Stimulated activated CD8-positive, alpha-beta memory T cell treated with anti-CD3 and anti-CD28 coated beads, Interleukin-7, amount 100 ng/mL, for 4 hours (primary cell): ENCODE measurements around the gene CEP112.

Experiments used
- DNase-seq, 2 donors: peaks; one replicate each; pipeline ENCODE4 v3.0.0-alpha.2; 2020; ENCODE audit warnings: low read depth in 2 of 2

Gene CEP112

DNA sequence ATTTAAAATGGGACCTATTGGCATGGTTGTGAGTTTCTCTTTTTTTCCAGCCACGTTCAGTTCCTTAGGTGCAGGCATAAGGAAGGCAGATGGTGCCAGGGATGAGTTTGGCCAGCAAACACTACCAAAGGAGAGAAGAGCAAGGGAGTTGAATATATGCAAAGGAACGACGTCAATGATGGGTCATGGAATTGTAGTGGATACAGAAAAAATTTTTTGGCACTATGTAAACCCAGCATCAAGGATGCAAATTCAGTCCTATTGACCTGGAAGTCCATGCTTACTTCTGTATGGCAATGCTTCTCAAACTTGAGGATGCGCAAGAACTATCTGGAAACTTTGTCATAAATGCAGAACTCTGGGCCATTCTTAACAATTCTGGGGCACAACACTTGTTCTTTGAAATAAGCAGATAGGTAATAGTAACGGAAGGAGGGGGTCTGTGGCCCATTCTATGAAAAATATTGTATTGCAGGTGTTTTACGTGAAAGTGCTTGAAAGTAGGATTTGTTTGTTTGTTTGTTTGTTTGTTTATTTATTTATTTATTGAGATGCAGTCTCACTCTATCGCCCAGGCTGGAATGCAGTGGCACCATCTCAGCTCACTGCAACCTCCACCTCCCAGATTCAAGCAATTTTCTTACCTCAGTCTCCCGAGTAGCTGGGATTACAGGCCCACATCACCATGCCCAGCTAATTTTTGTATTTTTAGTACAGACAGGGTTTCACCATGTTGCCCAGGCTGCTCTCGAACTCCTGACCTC, 19.3 kb upstream of the CEP112 start:
- no peak for DNase-seq

DNA sequence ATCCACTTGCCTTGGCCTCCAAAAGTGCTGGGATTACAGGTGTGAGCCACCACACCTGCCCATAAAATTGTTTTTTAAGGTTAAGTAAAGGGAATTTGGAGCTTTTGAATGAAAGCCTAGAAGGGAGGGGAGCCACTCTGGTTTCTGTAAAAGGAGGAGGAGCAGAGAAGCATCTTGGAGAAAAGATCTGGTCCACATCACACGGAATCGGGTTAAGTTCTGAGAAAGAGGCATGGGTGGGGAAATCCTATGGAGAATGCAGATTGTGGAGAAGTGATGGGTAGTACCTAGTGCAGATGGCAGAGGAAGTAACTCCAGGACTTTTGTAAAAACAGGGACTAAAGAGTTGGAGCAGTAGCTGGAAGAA, 18.3 kb upstream of the CEP112 start:
- DNase-seq: no peak

DNA sequence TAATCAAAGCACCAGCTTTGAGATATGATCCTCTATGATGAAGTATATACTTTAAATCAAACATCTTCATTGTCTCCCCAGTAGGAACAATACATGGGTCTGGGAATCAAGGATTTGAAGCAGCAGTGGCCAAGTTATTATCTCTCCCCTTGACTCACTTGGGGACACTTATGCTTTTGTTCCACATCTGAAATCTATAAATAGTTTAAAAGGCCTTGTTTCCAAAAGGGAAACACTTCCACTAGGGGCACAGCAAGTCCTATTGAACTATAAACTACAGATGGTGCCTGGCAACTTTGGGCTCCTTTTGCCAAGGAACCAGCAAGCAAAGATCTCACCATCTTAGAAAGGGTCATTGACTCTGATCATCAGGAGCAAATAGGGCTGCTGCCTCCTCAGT, 16.0 kb upstream of the CEP112 start:
- DNase-seq: no peak

DNA sequence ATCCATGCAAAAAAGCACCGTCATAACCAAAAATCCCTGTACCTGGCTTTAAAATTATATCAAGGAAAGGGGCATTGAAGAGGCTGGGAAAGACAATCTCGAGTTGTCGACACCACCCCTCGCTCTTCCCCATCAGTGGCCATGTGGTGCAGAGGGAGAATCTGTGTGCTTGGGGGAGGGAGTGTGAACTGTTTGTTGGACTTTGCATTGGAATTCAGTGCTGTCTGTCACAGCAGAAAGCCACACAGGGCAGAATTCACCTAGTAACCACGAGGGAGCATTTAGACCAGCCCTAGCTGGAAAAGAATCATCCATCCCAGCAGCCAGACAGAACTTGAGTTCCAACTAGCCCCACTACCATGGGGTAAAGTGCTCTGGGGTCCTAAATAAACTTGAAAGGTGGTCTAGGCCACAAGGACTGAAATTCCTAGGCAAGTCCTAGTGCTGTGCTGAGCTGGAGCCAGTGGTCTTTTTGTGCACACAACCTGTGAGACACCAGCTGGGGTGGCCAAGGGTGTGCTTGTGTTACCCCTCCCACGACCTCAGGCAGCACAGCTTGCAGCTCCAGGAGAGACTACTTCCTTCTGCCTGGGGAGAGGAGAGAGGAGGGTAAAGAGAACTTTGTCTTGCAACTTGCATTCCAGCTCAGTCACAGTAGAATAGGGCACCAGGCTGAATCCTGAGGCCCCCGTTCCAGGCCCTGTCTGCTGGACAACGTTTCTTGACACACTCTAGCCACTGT, 11.5 kb upstream of the CEP112 start:
- no peak for DNase-seq

DNA sequence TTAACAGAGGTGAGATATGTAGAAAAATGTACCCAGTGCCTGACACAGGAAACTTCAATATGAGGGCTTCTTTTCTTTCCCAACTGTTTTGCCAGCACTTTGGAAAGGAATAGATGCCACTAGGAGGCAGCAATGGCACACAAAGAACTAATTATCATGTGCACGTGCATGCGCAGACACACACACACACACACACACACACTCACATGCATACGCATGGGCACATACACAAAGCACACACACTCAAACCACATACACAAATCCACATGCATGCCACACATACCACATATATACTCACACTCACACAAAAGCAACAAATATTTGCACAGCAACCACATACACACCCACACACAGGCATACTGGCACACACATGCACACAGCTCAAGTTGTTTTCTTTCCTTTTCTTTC, 8.8 kb upstream of the CEP112 start:
- DNase-seq: peak in 1 of 2 donors; percentile 7

DNA sequence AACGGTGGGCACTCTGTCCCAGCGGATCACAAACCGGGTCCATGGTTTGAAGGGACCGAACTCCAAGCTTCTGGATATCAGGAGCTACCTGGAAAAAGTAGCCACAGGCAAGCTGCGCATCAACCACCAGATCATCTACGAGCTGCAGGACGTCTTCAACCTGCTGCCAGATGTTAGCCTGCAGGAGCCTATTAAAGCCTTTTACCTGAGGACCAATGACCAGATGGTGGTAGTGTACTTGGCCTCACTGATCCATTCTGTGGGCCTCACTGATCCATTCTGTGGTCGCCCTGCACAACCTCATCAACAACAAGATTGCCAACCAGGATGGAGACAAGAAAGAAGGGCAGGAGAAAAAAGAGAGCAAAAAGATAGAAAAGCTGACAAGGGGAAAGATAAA, 6.3 kb upstream of the CEP112 start:
- no peak for DNase-seq

DNA sequence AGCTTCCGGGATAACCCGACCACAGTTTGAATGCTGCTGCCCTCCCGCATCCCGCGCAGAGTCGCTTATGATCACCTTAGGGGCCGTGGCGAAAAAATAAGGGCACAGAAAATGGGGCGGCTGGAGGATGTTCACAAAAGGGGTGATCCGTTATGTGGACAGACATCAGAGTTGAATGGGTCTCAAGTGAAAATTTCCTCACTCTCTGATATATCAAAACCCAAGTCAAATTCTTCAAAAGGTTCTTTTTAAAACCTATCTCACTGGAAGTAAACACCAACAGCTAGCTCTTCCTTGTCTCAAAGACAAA, 400 bp upstream of the CEP112 start:
- no peak for DNase-seq

DNA sequence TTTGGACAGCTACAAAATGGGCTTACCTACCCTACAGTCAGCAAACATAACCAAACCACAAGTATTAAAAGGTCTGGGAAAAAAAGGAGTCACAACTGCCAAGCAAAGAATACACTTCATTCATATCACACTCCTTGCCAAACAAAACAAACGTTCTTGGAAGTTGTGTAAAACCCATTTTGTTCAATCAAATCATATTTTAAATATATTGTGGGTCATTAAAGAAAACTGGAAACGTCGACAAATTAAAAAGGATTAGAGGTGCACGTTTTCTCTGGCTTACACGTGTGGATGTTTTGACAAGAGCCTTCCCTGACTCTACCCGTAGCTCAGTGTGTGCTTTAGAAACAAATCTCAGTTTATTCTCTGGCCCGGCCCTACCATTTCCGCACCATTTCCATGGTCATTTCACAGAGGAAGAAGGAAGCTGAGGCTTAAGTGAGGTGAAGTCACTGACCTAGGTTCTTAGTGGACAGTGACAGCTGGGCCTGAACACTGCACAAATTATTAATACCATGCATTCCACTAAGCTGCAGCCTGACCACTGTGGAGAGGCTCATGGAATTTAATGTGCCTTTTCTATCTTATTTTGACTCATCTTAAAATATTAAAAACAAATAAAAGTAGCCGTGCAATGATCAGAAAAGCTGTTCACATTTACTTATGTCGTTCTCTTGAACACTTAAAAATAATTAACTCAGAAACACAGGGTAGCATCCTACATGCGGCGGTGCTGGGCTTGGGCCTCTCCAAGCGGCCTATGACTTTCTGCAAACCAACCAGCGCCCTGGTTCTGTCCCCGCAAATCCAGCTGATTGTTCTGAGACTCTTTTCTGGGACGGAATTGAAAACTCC, 968 bp downstream of the CEP112 start:
- no peak for DNase-seq

DNA sequence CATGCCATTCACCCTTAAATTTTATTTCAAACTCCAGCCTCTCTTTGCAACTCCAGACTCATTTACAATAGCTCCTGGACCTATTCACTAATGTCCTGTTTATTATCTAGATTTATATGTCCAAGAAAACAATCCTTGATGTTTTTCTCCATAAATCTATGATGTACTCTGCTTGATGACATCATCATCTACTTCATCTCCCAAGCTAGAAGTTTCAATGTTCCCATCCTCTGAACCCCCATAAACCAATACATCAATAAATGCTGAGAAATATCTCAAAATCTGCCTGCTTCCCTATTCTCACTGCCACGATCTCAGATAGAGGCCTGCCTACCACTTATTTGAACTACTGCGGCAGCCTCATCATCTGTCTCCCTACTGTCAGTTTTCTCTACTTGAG, 4.2 kb downstream of the CEP112 start:
- no peak for DNase-seq

DNA sequence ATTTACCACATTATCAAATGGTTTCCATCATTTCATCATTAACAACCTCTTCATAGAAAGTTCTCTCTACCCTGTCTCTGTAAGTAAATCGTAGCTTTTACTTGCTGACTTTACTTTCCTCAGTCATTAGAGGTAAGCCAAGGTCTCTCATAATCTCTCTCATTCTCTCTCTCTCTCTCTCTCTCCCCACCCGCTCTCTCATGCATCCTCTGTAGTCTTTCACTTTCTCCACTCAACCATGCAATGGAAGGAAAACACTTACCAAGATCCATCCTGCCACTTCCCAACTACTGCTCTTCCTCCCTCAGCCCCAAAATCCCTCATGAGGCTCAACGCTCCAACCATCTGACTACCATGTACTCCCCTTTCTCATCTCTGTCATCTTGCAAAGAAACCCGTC, 6.1 kb downstream of the CEP112 start:
- no peak for DNase-seq

DNA sequence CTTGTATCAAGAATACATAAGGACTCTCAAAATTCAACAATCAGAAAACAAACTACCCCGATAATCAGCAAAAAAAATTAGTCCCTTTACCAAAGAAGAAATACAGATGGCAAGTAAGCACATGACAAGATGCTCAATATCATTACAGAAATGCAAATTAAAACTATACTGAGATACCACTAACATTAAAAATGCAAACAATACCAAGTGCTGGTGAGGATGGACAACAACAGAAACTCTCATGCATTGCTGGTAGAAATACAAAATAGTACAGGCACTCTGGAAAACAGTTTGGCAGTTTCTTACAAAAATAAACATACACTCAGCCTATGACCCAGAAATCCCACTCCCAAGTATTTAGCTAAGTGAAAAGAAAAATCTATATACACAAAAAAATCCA, 7.5 kb downstream of the CEP112 start:
- no peak for DNase-seq

DNA sequence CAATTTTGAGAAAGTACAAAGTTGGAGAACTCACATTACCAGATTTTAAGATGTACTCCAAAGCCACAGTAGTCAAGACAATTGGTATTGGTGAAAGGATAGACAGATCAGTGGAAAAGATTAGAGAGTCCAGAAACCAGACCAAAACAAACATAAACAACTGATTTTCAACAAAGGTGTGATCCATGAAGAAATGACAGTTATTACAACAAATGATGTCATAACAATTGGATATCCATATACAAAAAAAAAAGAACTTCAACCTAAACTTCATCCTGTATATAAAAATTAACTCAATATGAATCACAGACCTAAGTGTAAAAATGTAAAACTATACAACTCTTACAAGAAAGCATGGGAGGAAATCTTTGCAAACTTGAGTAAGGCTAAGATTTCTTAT, 8.4 kb downstream of the CEP112 start:
- no peak for DNase-seq

DNA sequence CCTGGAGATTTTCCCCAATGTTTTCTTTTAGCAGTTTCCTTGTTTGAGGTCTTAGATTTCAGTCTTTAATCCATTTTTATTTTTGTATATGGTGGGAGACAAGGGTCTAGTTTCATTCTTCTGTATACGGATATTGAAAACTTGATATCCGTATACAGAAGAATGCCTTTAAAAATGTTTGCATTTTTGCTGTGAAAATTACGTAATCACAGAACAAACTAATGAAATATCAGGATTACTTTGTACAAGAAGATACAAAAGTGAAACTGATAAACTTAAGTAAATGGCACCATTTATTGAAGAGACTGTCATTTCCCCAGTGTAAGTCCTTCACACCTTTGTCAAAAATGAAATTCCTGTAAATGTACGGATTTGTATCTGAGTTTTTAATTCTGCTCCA, 13.3 kb downstream of the CEP112 start:
- DNase-seq: no peak

DNA sequence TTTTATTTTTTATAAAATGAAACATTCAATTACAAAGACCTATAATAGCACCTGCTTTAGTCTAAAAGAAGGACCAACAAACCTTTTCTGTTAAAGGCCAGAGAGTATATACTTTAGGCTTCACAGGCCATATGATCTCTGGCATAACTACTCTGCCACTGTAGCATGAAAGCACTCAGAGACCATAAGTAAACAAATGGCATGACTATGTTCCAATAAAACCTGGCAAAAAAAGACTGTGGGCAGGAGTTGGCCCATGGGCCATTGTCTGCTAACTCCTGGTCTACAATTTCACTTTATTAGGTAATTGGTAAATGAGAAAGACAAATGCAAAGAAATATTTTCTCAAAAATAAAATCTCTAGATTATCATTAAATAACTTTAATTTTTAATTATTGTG, 14.9 kb downstream of the CEP112 start:
- DNase-seq: no peak

DNA sequence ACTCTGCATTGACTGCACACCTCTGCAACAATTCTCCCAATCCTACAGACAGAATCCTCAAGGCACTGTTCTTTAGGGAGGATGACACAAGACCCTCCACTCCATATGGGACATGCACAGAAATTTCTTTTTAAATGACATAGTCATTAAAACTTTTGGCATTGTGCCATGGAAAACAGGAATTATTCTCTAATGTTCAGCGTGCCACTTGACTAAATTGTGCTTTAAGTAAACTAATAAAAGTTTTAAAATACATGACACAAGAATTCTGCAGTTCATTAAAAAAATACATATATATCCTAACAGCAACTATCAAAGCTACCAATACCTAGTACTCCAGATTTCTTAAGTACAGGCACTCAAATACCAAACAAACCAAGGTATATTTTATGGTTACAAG, 16.0 kb downstream of the CEP112 start:
- DNase-seq: no peak

DNA sequence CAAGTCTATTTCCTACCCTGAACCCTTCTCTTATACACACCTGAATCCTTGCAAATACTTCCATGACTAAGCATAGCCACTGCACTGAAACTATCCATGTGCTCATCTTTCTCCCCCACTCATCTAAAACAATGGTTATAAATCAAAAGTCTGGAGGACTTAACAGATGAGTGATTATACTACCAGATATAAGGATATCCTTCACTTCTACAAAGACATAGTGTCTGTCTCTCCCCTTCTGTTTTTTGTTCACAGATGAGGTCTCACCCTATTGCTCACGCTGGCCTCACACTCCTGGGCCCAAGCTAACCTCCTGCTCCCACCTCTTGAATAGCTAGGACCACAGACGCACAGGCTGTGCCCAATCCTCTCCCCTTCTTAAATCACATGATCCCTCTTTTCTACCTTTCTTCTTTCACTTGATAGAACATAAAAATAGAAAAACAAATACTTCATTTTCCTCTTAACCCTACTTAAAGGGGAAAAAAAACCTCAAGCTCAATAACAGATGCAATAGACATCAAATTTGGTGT, 19.2 kb downstream of the CEP112 start:
- no peak for DNase-seq

DNA sequence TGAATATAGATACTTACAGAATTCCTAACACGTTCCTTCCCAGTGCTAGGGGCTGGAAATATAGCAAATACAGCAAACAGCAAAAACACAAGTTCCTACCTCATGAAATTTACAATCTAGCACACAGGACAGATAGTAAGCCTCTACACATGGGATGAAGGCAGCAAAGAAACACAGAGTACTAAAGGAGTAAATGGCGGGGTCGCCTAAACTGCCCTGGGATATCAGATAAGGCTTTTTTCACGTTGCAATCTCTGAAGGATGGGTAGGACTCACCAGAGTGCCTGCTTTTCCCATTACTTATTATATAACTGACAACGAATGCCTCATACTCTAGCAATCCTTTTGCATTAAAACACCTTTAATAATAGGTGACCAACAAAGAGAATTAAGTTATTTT, 19.8 kb downstream of the CEP112 start:
- no peak for DNase-seq

DNA sequence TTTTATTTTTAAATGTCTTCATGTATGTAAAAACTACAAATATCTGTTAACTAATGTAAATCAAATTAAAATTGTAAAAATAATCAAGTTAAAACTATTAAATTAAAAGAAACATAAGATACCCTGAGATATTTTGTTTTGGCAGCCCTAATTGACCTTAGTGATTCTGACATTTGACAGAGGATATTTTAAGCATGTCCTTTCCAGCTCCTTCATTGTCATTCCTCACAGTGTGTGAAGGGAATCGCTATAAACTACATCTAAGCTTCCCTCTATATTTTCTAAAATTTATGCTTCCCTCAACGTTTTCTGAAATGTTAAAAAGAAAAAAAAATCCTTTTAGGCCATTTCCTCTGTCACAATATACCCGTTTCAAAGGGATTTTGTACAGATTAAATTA, 20.2 kb downstream of the CEP112 start:
- no peak for DNase-seq

DNA sequence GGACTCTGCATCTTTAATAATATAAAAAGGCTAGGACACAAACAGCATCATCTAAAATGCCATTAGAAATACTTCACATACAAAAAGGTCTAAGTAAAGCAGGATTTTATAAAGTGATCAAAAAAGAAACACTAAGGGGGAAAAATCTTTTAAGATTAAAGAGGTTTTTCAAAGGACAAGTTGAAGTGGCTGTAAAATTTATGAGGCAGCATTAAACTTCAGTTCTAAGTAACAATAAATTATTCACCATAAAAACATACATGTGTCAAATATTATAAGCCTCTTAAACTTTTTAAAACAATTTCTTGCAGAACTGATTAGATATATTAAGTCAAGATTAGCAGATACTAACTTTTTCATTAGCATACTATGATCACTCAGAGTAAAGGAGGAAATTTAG, 20.8 kb downstream of the CEP112 start:
- no peak for DNase-seq

DNA sequence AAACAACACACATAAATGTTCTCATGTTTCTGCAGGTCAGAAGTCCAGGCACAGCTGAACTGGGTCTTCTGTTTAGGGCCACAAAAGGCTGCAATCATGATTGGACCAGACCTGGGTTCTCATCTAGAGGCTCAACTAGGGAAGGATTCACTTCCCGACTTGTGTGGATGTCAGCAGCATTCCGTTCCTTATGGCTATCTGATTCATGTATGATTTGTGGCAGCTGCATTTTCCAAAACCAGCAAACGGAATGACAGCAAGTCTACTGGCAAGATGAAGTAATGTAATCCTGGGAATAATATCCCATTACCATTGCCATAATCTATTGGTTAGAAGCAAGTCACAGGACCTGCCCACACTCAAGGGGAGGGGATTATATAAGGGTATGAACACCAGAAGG, 22.1 kb downstream of the CEP112 start:
- DNase-seq: no peak

DNA sequence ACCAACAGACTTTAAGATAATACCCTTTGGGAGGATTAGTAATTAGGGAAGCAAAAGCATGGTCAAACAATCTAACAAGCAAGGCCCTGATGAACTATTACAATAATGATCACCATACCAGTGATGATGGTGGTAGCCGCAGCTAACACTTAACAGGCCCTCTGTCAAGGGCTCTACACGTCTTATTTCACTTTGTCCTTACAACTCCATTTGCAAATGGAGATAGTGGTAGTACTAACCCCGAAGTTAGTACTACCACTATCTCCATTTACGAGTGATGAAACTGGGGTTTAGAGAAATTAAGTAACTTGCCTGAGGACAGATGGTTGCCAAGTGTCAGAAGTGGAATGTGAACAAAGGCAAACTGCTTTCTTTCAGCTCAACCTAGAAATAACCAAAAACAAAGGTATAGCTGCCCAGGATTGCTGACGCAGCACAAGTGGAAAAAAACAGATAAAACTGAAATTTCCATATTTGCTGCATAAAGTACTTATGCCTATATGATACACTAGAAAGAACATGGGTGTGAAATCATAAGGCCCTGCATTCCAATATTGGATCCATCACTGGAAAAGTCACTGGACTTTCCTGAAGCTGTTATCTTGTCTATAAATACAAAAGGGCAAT, 24.6 kb downstream of the CEP112 start:
- no peak for DNase-seq

DNA sequence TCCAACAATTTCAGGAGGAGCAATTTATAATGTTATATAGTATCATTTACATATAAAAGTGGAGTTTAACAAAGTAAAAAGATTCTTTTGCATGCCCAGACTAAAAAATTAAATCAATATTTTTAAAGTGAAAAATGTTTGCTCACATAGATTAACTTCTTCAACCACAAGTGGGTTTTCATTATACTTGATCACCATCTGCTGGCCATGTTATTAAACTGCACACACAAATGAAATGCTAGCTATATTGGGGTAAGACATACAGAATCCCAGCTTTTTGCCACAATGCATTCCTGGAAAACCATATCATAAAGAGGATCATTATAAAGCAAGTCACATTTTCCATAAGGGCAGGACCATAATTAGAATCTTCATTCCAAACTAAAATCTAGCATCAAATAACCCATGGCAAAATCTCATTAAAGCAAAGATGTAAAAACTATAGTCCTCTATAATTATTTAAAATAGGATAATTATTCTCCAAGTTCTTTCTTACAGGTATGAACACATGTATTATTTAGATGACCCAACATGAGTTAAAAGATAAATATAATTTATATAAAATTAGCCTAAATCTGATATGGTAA, 26.3 kb downstream of the CEP112 start:
- no peak for DNase-seq
